Endothelial cell (in vitro differentiated cells): ENCODE data around the gene TOPBP1. TPM values are rescaled to one million over a fixed set of nuclear protein-coding genes. Genes with fewer than 3 reads are reported as not detected.

Experiments
- DNase-seq: peaks from one replicate; pipeline ENCODE4 v3.0.0; 2021; ENCODE audit warnings: low spot score
- H3K27ac Mint-ChIP-seq: one replicate; pipeline ENCODE4 v1.8.0; 2021; ENCODE audit warnings: mixed read lengths, inconsistent platforms; ENCODE audit not compliant: unreplicated experiment
- H3K27me3 Mint-ChIP-seq: one replicate; pipeline ENCODE4 v1.8.0; 2021; ENCODE audit warnings: mild to moderate bottlenecking, moderate library complexity, mixed read lengths, inconsistent platforms; ENCODE audit not compliant: unreplicated experiment
- H3K36me3 Mint-ChIP-seq: one replicate; pipeline ENCODE4 v1.8.0; 2021; ENCODE audit warnings: mild to moderate bottlenecking, low read depth, mixed read lengths, inconsistent platforms; ENCODE audit not compliant: unreplicated experiment
- H3K4me1 Mint-ChIP-seq: one replicate; pipeline ENCODE4 v1.8.0; 2021; ENCODE audit warnings: mild to moderate bottlenecking, mixed read lengths, inconsistent platforms; ENCODE audit not compliant: unreplicated experiment
- H3K4me3 Mint-ChIP-seq: one replicate; pipeline ENCODE4 v1.8.0; 2021; ENCODE audit warnings: mild to moderate bottlenecking, mixed read lengths, inconsistent platforms; ENCODE audit not compliant: unreplicated experiment
- H3K9me3 Mint-ChIP-seq: one replicate; pipeline ENCODE4 v1.8.0; 2021; ENCODE audit warnings: mixed read lengths, inconsistent platforms; ENCODE audit not compliant: unreplicated experiment
- total RNA-seq: library from RNA; stranded (reverse); fragmentation: NEBNext Ultra II Directional; extraction: Animal tissue kit (Norgen Biotek cat#: 25700); gene quantifications from one replicate; pipeline ENCODE4 v1.2.1, GENCODE V29; 2021; ENCODE audit not compliant: unreplicated experiment
- TF ChIP-seq, protein P1 (sequence below): fragments of 200-600 bp; sonication (generic); IDR thresholded peaks from one replicate; pipeline ENCODE4 v1.5.0; 2021; ENCODE audit warnings: antibody characterized with exemption; ENCODE audit not compliant: unreplicated experiment

TOPBP1 gene
- total RNA-seq, 1 donor from 2014 or later: 43.2 TPM

DNA sequence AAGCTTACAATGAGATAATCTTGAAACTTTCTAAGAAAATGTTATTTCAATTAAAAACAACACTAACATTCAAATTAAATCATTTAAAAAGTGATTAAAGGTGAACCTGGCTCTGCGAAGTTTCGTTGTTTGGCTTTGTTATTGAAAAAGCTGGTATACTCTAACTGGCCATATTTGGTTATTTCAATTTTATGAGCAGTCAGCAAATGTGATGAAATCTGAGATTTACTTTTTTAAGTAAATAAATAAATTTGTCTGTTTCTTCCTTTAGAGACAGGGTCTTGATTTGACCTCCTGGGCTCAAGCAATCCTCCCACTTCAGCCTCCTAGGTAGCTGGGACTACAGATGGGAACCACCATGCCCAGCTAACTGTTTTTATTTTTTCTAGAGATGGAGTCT lies 50.2 kb downstream of the TOPBP1 start:
- no peak for DNase-seq
- TF ChIP-seq, protein P1, sequence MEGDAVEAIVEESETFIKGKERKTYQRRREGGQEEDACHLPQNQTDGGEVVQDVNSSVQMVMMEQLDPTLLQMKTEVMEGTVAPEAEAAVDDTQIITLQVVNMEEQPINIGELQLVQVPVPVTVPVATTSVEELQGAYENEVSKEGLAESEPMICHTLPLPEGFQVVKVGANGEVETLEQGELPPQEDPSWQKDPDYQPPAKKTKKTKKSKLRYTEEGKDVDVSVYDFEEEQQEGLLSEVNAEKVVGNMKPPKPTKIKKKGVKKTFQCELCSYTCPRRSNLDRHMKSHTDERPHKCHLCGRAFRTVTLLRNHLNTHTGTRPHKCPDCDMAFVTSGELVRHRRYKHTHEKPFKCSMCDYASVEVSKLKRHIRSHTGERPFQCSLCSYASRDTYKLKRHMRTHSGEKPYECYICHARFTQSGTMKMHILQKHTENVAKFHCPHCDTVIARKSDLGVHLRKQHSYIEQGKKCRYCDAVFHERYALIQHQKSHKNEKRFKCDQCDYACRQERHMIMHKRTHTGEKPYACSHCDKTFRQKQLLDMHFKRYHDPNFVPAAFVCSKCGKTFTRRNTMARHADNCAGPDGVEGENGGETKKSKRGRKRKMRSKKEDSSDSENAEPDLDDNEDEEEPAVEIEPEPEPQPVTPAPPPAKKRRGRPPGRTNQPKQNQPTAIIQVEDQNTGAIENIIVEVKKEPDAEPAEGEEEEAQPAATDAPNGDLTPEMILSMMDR: no peak
- H3K4me3 Mint-ChIP-seq: no peak overlapping the region
- H3K9me3 Mint-ChIP-seq: no peaks in the 10 kb centered on the region
- H3K4me1 Mint-ChIP-seq: no peaks in the 10 kb centered on the region
- no peaks in the 10 kb centered on the region for H3K27me3 Mint-ChIP-seq
- peaks cover 21% of the 10 kb centered on the region for H3K36me3 Mint-ChIP-seq
- H3K27ac Mint-ChIP-seq: no peak overlapping the region

DNA sequence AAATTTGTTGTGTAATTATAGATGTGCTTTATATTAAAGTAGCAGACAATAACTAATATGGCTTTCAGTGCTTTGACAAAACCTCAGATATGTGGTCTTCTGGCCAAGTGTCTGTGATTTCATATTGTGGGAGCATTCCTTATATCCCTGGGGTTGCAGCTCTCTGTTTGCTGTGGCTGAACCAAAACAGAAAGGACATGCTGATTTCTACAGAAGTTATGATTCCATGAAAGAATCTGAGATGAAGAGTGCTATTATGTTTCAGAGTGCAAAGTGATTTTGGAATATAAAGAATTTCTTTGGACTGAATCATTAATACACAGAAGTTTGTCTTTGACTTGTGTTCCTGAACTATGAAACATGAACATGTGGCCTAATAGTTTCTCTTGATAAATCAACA lies 51.7 kb downstream of the TOPBP1 start:
- TF ChIP-seq, protein P1: no peak
- H3K9me3 Mint-ChIP-seq: no peaks in the 10 kb centered on the region
- no peaks in the 10 kb centered on the region for H3K27me3 Mint-ChIP-seq
- peaks cover 21% of the 10 kb centered on the region for H3K36me3 Mint-ChIP-seq
- no peak overlapping the region for H3K4me3 Mint-ChIP-seq
- no peak for DNase-seq
- H3K4me1 Mint-ChIP-seq: no peaks in the 10 kb centered on the region
- H3K27ac Mint-ChIP-seq: no peak overlapping the region

DNA sequence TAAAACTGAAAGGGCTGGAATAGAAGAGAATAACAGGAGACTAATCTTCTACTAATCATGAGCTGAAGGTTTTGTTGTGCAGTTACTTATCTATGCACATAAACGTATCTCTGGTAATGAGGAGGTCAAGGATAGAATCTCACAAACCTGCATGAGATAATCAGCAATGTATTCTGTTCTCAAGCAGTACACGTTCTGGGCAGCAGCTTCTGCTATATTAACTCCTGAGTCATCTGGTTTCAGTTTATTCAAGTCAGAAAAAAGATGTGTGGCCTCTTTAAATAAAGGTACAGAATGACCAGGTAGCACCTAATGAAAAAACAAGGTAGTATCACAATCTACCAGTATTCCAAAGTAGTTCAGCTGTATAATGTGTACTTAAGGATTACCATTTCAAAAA lies 53.4 kb downstream of the TOPBP1 start:
- Mint-ChIP-seq H3K27me3 (no peaks in the 10 kb centered on the region), H3K9me3 (no peaks in the 10 kb centered on the region), H3K4me3 (no peak overlapping the region), H3K27ac (no peak overlapping the region), H3K36me3 (peaks cover 19% of the 10 kb centered on the region), H3K4me1 (no peaks in the 10 kb centered on the region)
- TF ChIP-seq, protein P1: no peak
- DNase-seq: no peak

DNA sequence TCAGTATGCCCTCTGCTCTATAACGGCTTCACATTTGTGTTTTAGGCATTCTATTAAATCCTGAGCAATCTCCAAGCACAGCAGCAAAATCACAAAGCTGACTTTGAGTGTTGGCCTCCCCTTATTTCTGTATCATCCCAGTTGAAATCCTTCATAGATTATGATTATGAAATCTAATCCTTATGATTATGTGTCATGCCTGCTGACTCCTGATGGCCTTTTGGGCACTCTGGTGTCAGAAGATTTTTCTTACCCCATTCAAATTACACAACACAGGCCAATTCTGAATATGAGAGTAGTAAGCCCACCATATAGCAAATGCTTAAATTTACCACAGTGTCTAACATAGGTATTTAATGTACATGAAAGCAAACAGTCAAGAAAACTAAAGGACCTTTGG lies 53.9 kb downstream of the TOPBP1 start:
- no peaks in the 10 kb centered on the region for H3K9me3 Mint-ChIP-seq
- H3K4me1 Mint-ChIP-seq: no peaks in the 10 kb centered on the region
- H3K36me3 Mint-ChIP-seq: peaks cover 15% of the 10 kb centered on the region
- TF ChIP-seq, protein P1: no peak
- DNase-seq: no peak
- no peak overlapping the region for H3K4me3 Mint-ChIP-seq
- no peak overlapping the region for H3K27ac Mint-ChIP-seq
- no peaks in the 10 kb centered on the region for H3K27me3 Mint-ChIP-seq

DNA sequence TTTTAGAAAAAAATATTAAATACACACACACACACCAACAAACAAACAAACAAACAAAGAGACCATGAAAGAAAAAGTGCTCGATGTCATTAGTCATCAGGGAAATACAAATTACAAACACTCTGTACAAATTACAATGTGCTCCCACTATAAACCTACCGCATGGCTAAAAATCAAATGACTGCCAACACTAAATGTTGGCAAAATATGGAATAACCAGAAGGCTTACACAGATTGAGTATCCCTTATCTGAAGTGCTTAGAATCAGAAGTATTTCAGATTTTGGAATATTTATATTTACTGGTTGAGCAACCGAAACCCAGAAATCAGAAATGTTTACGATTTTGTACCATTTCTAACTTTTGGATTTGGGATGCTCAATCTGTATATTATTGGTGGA lies 54.8 kb downstream of the TOPBP1 start:
- Mint-ChIP-seq H3K4me1 (no peaks in the 10 kb centered on the region), H3K36me3 (peaks cover 16% of the 10 kb centered on the region), H3K9me3 (no peaks in the 10 kb centered on the region), H3K27ac (no peak overlapping the region), H3K4me3 (no peak overlapping the region), H3K27me3 (no peaks in the 10 kb centered on the region)
- no peak for DNase-seq
- TF ChIP-seq, protein P1: no peak
